Measurements from ENCODE around the gene MYF6. TPM values are rescaled to one million over a fixed set of nuclear protein-coding genes. Genes with fewer than 3 reads are reported as not detected.

Gene MYF6
- total RNA-seq, 1 experiment from 2014 or later: not detected

GRCh38 chr12:80754274-80754673, 46.8 kb downstream of the MYF6 start:
- Histone ChIP-seq H3K27ac (no peak overlapping the region), H3K9me3 (replicated peaks) (no peaks in the 10 kb centered on the region), H3K36me3 (no peaks in the 10 kb centered on the region), H3K4me1 (replicated peaks) (no peaks in the 10 kb centered on the region), H3K27me3 (replicated peaks) (no peaks in the 10 kb centered on the region), H3K4me3 (no peak overlapping the region)
- no peak for DNase-seq (ENCODE audit: low read depth in 1 of 2, low spot score in 2 of 2)

GRCh38 chr12:80756875-80757274, 49.4 kb downstream of the MYF6 start:
- Histone ChIP-seq H3K27me3 (replicated peaks) (no peaks in the 10 kb centered on the region), H3K36me3 (no peaks in the 10 kb centered on the region), H3K27ac (no peak overlapping the region), H3K4me3 (no peak overlapping the region), H3K9me3 (replicated peaks) (no peaks in the 10 kb centered on the region), H3K4me1 (replicated peaks) (no peaks in the 10 kb centered on the region)
- no peak for DNase-seq (ENCODE audit: low read depth in 1 of 2, low spot score in 2 of 2)

Other genes with a start within 250 kb of the MYF6 start
- gene MYF5, start 9.3 kb downstream of the MYF6 start, total RNA-seq (2014; rRNA removed; shearing (Covaris generic)): not detected in 2 replicates
- 2.4 and 4.0 TPM in 2 replicates for gene LIN7A, start 230.3 kb downstream of the MYF6 start, total RNA-seq (2014; rRNA removed; shearing (Covaris generic))